Loucy (cell line): ENCODE data around the gene MPHOSPH6.

ENCODE experiments used
- CTCF ChIP-seq: fragments of 200-600 bp; sonication (generic); conservative IDR thresholded peaks from 2 replicates; pipeline ENCODE4 v1.5.1; 2014; ENCODE audit warnings: mild to moderate bottlenecking, antibody characterized with exemption, low read length
- EZH2phosphoT487 ChIP-seq: fragments of 200-600 bp; IDR thresholded peaks from 2 replicates; pipeline ENCODE4 v1.6.1; 2018; ENCODE audit warnings: antibody characterized with exemption, mild to moderate bottlenecking, moderate library complexity, borderline replicate concordance

- TF ChIP-seq CTCF (no peak), EZH2phosphoT487 (no peak)
Measured at GRCh38 chr16:82108100-82108499, 61.9 kb downstream of the MPHOSPH6 start.
